Calu3 (cell line): Measurements from ENCODE around the gene UQCR11. TPM values are rescaled to one million over a fixed set of nuclear protein-coding genes. Genes with fewer than 3 reads are reported as not detected.
"Not testable (repeated sequence)": the region's sequence is repeated elsewhere in the genome, so short reads cannot be mapped to it uniquely, and the experiment has no call there.

Experiments used
- BruUV-seq: library from RNA; stranded (reverse); fragments of 400-500 nt; replicated peaks from 2 replicates; lab custom pipeline; 2021; lab: Mats Ljungman, UMichigan
- CTCF ChIA-PET: fragments of 300-600 bp; sonication (Branson Sonifier 250); formaldehyde crosslinking; loops from one replicate; lab custom pipeline; 2022; ENCODE audit warnings: antibody characterized with exemption; lab: Charles Lee
- DNase-seq: peaks from one replicate; pipeline ENCODE4 v3.0.0; 2022
- H3K27ac Mint-ChIP-seq: one replicate; pipeline ENCODE4 v1.8.0; 2022; ENCODE audit warnings: mixed read lengths; ENCODE audit not compliant: unreplicated experiment
- H3K27me3 Mint-ChIP-seq: one replicate; pipeline ENCODE4 v1.8.0; 2022; ENCODE audit warnings: mixed read lengths; ENCODE audit not compliant: unreplicated experiment
- H3K36me3 Mint-ChIP-seq: one replicate; pipeline ENCODE4 v1.8.0; 2022; ENCODE audit warnings: mild to moderate bottlenecking, moderate library complexity, mixed read lengths; ENCODE audit not compliant: insufficient read depth, unreplicated experiment
- H3K4me1 Mint-ChIP-seq: one replicate; pipeline ENCODE4 v1.8.0; 2022; ENCODE audit warnings: mild to moderate bottlenecking, low read depth, mixed read lengths; ENCODE audit not compliant: unreplicated experiment
- H3K4me3 Mint-ChIP-seq: one replicate; pipeline ENCODE4 v1.8.0; 2022; ENCODE audit warnings: mild to moderate bottlenecking, low read depth, moderate library complexity, mixed read lengths; ENCODE audit not compliant: unreplicated experiment
- H3K9me3 Mint-ChIP-seq: one replicate; pipeline ENCODE4 v1.8.0; 2022; ENCODE audit warnings: low read depth, mixed read lengths; ENCODE audit not compliant: unreplicated experiment
- CTCF ChIP-seq: fragments of 200-600 bp; IDR thresholded peaks from one replicate; pipeline ENCODE4 v1.8.0; 2022; ENCODE audit warnings: antibody characterized with exemption; ENCODE audit not compliant: unreplicated experiment
- intact Hi-C: fragments of 100-400 bp; cut with micrococcal nuclease; formaldehyde crosslinking; loops from one replicate; pipeline ENCODE4 v1.10.0; 2022; ENCODE audit not compliant: unreplicated experiment
- total RNA-seq: library from RNA; stranded (reverse); gene quantifications from 2 replicates; pipeline ENCODE4 v1.2.3, GENCODE V29; 2022

The UQCR11 gene
- total RNA-seq, 1 experiment from 2014 or later: 148 TPM

- intact Hi-C loops: no loop called here
- Mint-ChIP-seq H3K9me3 (peaks cover 2% of the 10 kb centered on the region), H3K27ac (no peak overlapping the region), H3K36me3 (peaks cover 35% of the 10 kb centered on the region), H3K27me3 (no peaks in the 10 kb centered on the region), H3K4me3 (no peak overlapping the region), H3K4me1 (no peaks in the 10 kb centered on the region)
- CTCF ChIA-PET: interaction anchor here (0.5 kb wide), 1 partner anchor 14 kb away, joined by 3 read pairs; no protein-coding TSS in a partner anchor
- BruUV-seq: no TSS peak
- TF ChIP-seq CTCF: no peak
- DNase-seq: no peak
These were observed 38.8 kb upstream of the UQCR11 start for GRCh38 chr19:1644070-1644469.

DNA sequence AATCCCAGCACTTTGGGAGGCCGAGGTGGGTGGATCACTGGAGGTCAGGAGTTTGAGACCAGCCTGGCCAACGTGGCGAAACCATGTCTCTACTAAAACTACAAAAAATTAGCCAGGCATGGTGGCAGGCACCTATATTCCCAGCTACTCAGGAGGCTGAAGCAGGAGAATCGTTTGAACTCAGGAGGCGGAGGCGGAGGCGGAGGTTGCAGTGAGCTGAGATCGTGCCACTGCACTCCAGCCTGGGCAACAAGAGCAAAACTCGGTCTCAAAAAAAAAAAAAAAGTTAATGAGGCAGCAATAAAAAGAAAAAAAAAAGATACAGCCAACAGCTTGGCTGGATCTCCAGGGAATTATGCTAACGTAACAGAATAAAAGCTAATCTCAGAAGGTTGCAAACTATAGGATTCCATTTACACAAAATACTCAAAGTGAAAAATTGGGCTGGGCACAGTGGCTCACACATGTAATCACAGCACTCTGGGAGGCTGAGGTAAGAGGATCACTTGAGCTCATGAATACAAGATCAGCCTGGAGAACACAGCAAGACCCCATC, 35.7 kb upstream of the UQCR11 start:
- H3K36me3 Mint-ChIP-seq: peaks cover 54% of the 10 kb centered on the region
- intact Hi-C loops, BruUV-seq, H3K4me3 Mint-ChIP-seq, DNase-seq, H3K9me3 Mint-ChIP-seq, H3K27me3 Mint-ChIP-seq, H3K27ac Mint-ChIP-seq, H3K4me1 Mint-ChIP-seq: not testable (repeated sequence)
- CTCF ChIA-PET: interaction anchor here (0.7 kb wide), 2 partner anchors 9 to 196 kb away, joined by 4 to 5 read pairs; no protein-coding TSS in a partner anchor

DNA sequence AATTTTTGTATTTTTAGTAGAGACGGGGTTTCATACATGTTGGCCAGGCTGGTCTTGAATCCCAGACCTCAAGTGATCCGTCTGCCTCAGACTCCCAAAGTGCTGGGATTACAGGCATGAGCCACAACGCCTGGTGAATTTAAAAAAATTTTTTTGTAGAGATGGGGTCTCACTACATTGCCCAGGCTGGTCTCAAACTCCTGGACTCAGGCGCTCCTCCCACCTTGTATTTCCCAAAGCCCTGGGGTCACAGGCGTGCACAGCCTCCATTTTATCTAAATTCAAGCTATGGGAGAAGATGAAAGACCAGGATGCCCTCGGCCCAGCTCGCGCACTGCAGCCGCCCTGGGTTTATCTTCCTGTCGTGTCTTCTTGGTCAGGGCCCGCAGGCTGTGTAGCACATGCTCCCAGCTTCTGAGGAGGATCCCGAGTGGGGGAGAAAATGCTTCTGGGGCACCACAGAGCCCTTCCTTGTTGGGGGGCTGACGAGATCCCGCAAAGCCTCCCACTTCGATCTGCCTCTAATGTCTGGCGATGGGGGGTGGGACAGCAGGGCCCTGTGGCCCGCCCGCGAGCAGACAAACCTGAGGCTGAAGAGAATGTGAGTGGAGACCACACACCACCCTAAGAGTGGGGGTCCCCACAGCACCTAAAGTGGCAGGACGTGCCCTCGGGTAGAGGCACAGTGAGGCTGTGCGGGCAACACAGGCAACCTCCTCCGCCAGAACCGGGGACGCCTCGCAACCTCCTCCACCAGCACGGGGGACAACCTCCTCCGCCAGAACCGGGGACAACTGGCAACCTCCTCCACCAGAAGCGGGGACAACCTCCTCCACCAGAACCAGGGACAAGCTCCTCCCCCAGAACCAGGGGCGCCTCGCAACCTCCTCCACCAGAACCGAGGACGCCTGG, 31.3 kb upstream of the UQCR11 start:
- Mint-ChIP-seq H3K36me3 (peaks cover 53% of the 10 kb centered on the region), H3K4me1 (no peaks in the 10 kb centered on the region), H3K9me3 (peaks cover 2% of the 10 kb centered on the region), H3K27me3 (no peaks in the 10 kb centered on the region), H3K4me3 (no peak overlapping the region), H3K27ac (no peak overlapping the region)
- no peak for TF ChIP-seq CTCF
- CTCF ChIA-PET: no interaction called here
- no TSS peak for BruUV-seq
- no peak for DNase-seq
- intact Hi-C loops: no loop called here

DNA sequence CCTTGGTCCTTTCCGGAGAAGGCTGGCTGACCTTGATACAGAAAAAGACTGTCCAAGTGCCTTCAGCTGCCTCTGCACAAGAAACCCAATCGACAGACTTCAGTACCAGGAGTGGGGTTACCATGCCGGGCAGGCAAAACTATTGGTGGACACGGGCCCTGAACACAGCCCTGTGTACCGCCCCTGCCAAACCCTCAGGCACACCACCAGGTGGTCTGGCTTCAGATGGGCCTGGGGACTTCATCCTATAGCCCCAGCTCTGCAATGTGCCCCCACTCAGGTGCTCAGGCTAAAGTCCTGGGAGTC, 29.6 kb upstream of the UQCR11 start:
- Mint-ChIP-seq H3K9me3 (peaks cover 2% of the 10 kb centered on the region), H3K4me1 (no peaks in the 10 kb centered on the region), H3K36me3 (peaks cover 53% of the 10 kb centered on the region), H3K4me3 (no peak overlapping the region), H3K27me3 (no peaks in the 10 kb centered on the region), H3K27ac (no peak overlapping the region)
- no peak for DNase-seq
- TF ChIP-seq CTCF: no peak
- CTCF ChIA-PET: no interaction called here
- intact Hi-C loops: no loop called here
- BruUV-seq: no TSS peak
